ENCODE data around the gene GCSAM.
A peak's percentile ranks its signal among the peaks of the same experiment; 100 is the strongest.

The GCSAM gene

GRCh38 chr3:112128843-112129727, 4.0 kb downstream of the GCSAM start:
- no peak for DNase-seq

DNA sequence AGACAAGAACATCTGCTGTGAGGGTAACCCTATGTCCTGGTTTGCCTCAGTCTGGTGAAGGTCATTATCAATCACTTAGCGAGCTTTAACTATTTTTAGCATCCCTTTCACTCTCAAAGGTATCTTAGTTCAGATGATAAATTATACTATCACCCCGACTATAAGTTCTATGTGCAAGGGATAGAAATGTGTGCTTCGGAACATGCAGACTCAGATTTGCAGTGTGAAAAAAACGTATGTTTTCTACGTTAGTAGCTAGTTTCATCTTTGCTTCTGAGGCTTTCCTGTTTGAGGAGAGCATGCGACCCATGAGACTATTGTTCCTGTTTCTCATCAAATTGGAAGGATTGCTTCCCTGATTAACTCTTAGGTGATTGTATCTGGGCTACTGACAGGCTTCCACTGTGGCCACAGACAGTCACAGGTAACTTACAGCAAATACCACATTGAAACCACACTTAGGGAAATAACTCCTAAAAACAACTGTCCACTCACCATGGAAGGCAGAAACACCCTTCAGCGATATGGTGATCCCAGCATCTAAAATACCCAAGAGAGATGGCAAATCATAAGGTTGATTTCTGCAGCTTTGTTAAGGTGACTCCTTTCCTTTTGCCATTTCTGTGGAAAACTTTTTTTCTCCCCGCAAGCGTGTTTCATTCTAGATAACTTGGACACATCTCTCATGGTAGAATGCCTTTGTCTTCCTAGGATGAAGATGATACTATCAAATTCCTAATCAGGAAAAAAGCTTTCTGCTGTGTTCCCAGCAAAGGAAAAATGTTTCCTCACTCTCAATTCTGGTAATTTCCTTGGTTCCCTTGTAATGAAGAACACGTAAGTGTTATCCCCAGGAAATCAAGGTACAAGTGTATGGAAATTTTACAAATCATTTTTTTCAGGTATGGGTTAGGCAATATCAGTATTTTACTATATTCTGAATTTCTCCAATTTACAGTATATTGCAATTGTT, 5.2 kb downstream of the GCSAM start:
- DNase-seq, result no peak

GRCh38 chr3:112126511-112126911, 6.5 kb downstream of the GCSAM start:
- no peak for DNase-seq

GRCh38 chr3:112124907-112125607, 8.0 kb downstream of the GCSAM start:
- DNase-seq, result no peak

- no peak for DNase-seq
Measured at GRCh38 chr3:112123548-112123947, 9.5 kb downstream of the GCSAM start.

DNA sequence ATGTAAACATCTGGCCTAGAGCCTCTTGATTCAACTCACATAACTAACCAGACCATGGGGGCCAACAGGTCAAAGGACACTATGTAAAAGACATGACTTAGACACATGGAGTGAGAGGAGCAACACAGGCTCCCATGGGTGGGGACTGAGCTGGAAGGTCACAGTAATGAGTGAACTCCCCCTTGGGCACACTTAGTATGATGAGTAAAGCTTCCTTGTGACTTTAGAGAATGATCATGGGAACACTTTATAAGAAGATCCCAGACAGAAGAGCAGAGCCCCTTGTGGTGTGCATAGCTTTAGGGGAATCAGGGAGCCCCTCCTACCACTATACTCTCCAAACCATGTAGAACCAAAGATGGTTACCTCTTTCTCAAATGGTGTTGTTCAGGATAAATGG, 10.2 kb downstream of the GCSAM start:
- DNase-seq, result no peak

DNA sequence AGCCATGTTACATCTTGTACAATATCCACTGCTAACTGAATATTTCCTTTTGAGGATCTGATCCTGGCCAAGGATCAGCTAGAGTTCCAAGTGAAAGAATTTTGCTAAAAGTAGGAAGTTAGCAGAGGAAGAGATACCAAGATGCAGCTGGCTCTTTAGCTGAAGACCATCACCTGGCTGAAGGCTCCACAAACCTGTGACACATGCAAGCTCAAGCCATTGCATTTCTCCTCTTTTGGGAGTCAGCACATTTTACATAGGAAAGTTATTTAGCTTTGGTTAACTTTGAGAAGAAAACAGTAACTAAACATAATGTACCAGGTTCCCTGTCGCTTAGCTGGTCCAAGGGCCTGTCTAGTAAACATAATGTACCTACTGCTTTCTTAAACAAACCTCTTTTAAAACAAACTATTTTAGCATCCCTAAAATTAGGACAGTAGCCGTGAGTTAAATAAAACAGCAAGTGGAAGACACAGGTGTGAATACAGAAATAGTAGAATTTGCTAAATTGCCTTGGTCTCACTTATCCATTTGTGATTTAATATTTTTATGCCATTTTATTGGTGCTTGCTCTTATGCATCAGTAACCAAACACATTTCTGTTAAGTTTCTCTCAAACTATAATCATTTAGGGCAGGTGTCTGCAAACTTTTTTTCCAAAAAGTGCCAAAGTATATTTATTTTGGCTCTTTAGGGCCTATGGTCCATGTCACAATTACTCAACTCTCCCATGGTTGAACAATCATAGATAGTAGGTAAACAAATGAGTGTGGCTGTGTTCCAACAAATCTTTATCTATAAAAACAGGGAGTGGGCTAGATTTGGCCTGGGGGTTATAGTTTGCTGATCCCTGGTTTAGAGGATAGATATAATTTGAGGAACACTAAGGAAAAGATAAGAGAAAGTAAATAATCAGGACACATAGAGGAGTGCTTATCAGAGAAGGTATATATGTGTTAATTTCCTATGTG, 11.2 kb downstream of the GCSAM start:
- no peak for DNase-seq

DNA sequence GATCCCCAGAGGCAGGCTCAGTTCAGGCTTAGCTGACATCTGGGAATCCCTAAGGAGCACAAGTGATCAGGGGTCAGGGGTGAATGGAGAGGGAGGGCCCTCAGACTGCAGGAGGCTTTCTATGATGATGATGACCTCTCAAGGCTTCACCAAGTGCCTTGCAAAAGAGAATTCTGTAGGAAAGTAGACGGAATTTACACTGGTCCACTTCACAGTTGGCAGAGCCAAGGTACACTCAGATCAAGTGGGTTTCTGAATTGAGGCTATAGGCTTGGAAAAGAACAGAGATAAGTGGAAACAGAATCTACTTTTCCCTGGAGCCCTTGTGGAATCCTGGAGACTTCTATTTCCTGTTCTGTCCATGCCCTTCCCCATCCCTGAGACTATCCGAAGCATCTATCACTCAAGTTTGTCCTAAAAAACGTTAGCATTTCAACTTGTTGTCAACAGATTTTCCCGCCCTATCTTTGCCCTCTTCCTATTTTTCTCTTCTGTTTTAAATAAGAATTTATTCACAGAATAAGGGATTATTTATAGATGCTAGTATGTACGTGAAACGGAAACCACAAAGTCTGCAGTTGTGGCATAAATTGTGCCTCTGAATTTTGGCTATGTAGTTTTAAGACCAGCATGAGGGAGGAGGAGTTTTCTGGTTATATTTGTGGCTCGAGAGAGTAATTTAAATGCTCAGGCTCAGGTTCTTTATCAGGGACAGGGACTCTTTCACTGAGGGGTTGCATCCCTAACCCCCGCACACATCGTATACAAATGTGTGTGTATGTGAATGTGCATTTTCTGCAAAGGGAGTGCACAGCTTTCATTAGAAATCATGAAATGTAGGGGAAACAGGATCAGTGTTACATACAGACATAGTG, 12.8 kb downstream of the GCSAM start:
- DNase-seq, result no peak

- no peak for DNase-seq
Measured at GRCh38 chr3:112117841-112118571, 15.0 kb downstream of the GCSAM start.

DNA sequence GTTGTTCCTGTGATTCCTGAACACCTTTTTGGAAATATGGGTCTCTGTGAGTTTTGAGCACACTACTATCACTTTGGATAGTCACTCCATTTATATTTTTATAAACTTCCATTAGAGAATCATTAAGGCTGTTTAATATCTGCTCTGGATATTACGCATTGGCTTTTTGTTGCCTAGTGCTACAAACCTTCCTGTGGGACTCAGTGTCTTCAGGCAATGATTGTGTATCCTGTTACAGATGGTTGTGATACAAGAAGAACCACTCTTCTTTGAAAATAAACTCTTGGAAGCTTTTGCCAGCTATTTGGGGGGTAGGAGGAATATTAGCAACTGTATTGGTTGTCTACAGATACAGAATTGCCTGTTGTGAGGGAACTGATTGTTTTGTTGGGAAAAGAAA, 15.6 kb downstream of the GCSAM start:
- no peak for DNase-seq

- DNase-seq, result no peak
Measured at GRCh38 chr3:112116748-112117186, 16.3 kb downstream of the GCSAM start.

DNA sequence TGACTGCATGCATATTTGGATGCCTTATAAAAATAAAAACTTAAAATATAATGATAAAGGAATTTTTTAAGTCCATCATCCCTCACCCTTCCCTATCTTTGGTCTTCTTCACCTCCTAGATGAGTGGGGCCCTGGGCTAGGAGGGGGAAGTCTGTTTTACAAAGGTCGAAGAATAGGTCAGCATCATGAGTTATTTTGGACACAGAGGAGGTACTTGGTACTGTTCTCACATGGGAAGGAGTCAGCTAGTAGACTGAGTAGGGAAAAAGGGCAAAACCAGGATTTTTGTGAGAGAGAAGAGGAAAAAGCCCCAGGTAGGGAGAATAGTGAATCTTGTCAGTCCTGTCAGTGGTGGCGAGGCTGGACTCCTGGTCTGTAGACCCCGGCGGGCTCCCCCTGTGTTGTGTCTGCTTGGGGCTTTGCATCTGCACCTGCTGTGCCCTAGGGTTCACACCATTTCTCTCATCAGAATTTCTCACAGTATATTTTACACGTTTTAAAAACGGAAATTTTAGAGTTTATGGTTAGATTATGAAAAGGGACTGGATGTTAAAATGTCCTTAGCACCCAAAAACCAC, 17.2 kb downstream of the GCSAM start:
- no peak for DNase-seq

- no peak for DNase-seq
Measured at GRCh38 chr3:112115161-112115739, 17.8 kb downstream of the GCSAM start.

GRCh38 chr3:112114576-112115160, 18.4 kb downstream of the GCSAM start:
- DNase-seq, result no peak

GRCh38 chr3:112111785-112112402, 21.2 kb downstream of the GCSAM start:
- DNase-seq, result peak; percentile 18

DNA sequence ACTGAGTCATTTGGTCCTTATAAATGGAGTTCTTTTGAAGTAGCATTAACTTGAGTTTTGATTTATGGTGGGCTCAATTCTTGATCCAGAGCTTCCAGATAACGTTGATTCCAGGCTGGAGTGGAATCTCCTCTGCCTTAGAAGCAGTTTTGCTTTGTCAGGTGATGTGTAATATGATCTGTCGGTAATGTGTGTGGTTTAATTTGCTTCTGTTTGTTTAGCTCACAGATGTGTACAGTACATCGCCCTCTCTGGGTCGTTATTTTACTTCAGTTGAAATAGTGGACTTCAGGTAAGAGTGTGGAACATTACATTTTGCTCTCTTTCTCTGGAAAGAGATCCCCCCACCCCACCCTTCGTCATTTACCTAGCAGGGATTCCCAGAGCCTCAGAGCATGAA, 23.7 kb downstream of the GCSAM start:
- no peak for DNase-seq

GRCh38 chr3:112104774-112105173, 28.3 kb downstream of the GCSAM start:
- DNase-seq, result no peak

- no peak for DNase-seq
Measured at GRCh38 chr3:112101916-112102315, 31.1 kb downstream of the GCSAM start.
